GM18499 (cell line): ENCODE results near the gene MYO10.
"Not testable (repeated sequence)": the region's sequence is repeated elsewhere in the genome, so short reads cannot be mapped to it uniquely, and the experiment has no call there.

ENCODE experiments used
- ATAC-seq: cut with Tn5 transposase; IDR thresholded peaks from one replicate; pipeline ENCODE4 v1.9.1; 2021; ENCODE audit warnings: moderate number of reproducible peaks; ENCODE audit not compliant: insufficient read depth, unreplicated experiment

MYO10 gene

GRCh38 chr5:16727755-16728325 is 208.2 kb downstream of the MYO10 start:
- no peak for ATAC-seq

- no peak for ATAC-seq
These were observed 209.5 kb downstream of the MYO10 start for GRCh38 chr5:16726538-16726946.

GRCh38 chr5:16725575-16725974 is 210.5 kb downstream of the MYO10 start:
- ATAC-seq, result no peak

- ATAC-seq, result no peak
These were observed 212.3 kb downstream of the MYO10 start for GRCh38 chr5:16723821-16724220.

GRCh38 chr5:16722097-16722495 is 214.0 kb downstream of the MYO10 start:
- ATAC-seq, result no peak

GRCh38 chr5:16721151-16722096 is 214.7 kb downstream of the MYO10 start:
- no peak for ATAC-seq

GRCh38 chr5:16718036-16718435 is 218.1 kb downstream of the MYO10 start:
- ATAC-seq, result not testable (repeated sequence)

- ATAC-seq, result no peak
These were observed 222.6 kb downstream of the MYO10 start for GRCh38 chr5:16713386-16713928.

GRCh38 chr5:16712620-16713019 is 223.5 kb downstream of the MYO10 start:
- ATAC-seq, result no peak

GRCh38 chr5:16712178-16712577 is 223.9 kb downstream of the MYO10 start:
- ATAC-seq, result no peak

GRCh38 chr5:16709691-16710433 is 226.2 kb downstream of the MYO10 start:
- ATAC-seq, result no peak

GRCh38 chr5:16707869-16708192 is 228.3 kb downstream of the MYO10 start:
- ATAC-seq, result no peak

- no peak for ATAC-seq
These were observed 228.8 kb downstream of the MYO10 start for GRCh38 chr5:16707168-16707868.

GRCh38 chr5:16704945-16705344 is 231.1 kb downstream of the MYO10 start:
- no peak for ATAC-seq

- no peak for ATAC-seq
These were observed 233.1 kb downstream of the MYO10 start for GRCh38 chr5:16702964-16703363.

GRCh38 chr5:16701134-16702099 is 234.7 kb downstream of the MYO10 start:
- no peak for ATAC-seq

GRCh38 chr5:16700081-16700480 is 236.0 kb downstream of the MYO10 start:
- ATAC-seq, result no peak

- ATAC-seq, result no peak
These were observed 240.3 kb downstream of the MYO10 start for GRCh38 chr5:16695779-16696178.

- ATAC-seq, result no peak
These were observed 242.2 kb downstream of the MYO10 start for GRCh38 chr5:16693879-16694278.
